Hair follicle dermal papilla cell (primary cell): Measurements from ENCODE around the gene SPATA32. TPM values are rescaled to one million over a fixed set of nuclear protein-coding genes. Genes with fewer than 3 reads are reported as not detected.

Source experiments
- total RNA-seq: library from RNA; depleted of rRNA; stranded (reverse); fragments of >200 nt; gene quantifications from 2 replicates; pipeline ENCODE4 v1.2.3, GENCODE V29; 2012

The SPATA32 gene
- not detected in 2 replicates for total RNA-seq

GRCh38 chr17:45261577-45262515, at the start of gene SPATA32:
SPATA32 (minus strand) TSS chr17:45262094; CDS start chr17:45262016, 78 bp downstream.

GRCh38 chr17:45221081-45222013, 40.5 kb downstream of the SPATA32 start, which contains the start of gene FMNL1:
FMNL1 (plus strand) TSS chr17:45221885; CDS start chr17:45222125, 240 bp downstream.

Other genes starting within 250 kb of the SPATA32 start
- 52.4 and 56.2 TPM in 2 replicates for gene DCAKD, start 210.5 kb downstream of the SPATA32 start, total RNA-seq
- gene NMT1, start 200.8 kb downstream of the SPATA32 start, total RNA-seq: 82.4 and 90.6 TPM in 2 replicates
- 29.4 and 97.3 TPM in 2 replicates for gene PLCD3, start 129.6 kb downstream of the SPATA32 start, total RNA-seq
- 9.1 and 9.9 TPM in 2 replicates for gene ACBD4, start 126.4 kb downstream of the SPATA32 start, total RNA-seq
- gene HEXIM1, start 113.6 kb downstream of the SPATA32 start, total RNA-seq: 16.9 and 17.6 TPM in 2 replicates
- gene HEXIM2, start 100.2 kb downstream of the SPATA32 start, total RNA-seq: 6.0 and 7.3 TPM in 2 replicates
- gene FMNL1, start 40.2 kb downstream of the SPATA32 start, total RNA-seq: 14.8 and 22.0 TPM in 2 replicates
- 10.8 and 11.0 TPM in 2 replicates for gene MAP3K14, start 54.9 kb upstream of the SPATA32 start, total RNA-seq
- 3.7 and 6.3 TPM in 2 replicates for gene ARHGAP27, start 170.8 kb upstream of the SPATA32 start, total RNA-seq
- 59.9 and 74.9 TPM in 2 replicates for gene PLEKHM1, start 228.6 kb upstream of the SPATA32 start, total RNA-seq